WERI-Rb-1 (cell line): Measurements from ENCODE around the gene PRSS27.

Experiments used
- DNase-seq: peaks from one replicate; pipeline ENCODE4 v3.0.0-alpha.2; 2020
- H3K27ac ChIP-seq: fragments of 250-450 bp; sonication (Bioruptor Pico); 2 replicates; pipeline ENCODE4 v1.5.1; 2020; ENCODE audit warnings: mild to moderate bottlenecking, moderate library complexity
- H3K27me3 ChIP-seq: fragments of 250-450 bp; sonication (Bioruptor Pico); 2 replicates; pipeline ENCODE4 v1.5.1; 2021; ENCODE audit warnings: mild to moderate bottlenecking, low read depth, moderate library complexity; ENCODE audit not compliant: insufficient read depth, severe bottlenecking
- H3K36me3 ChIP-seq: fragments of 250-450 bp; sonication (Bioruptor Pico); 2 replicates; pipeline ENCODE4 v1.5.1; 2020; ENCODE audit warnings: mild to moderate bottlenecking, moderate library complexity
- H3K4me3 ChIP-seq: 2 replicates; pipeline ENCODE4 v1.5.1; 2011; ENCODE audit warnings: low read depth, mild to moderate bottlenecking, control low read depth, low read length
- H3K9me3 ChIP-seq: fragments of 250-450 bp; sonication (Bioruptor Pico); 2 replicates; pipeline ENCODE4 v1.5.1; 2021; ENCODE audit warnings: mild to moderate bottlenecking, moderate library complexity; ENCODE audit not compliant: severe bottlenecking
- TF ChIP-seq, protein P1 (sequence below): IDR thresholded peaks from 2 replicates; pipeline ENCODE4 v1.5.1; 2011; ENCODE audit warnings: low read depth, mild to moderate bottlenecking, control low read depth, inconsistent platforms, low read length

The PRSS27 gene

GRCh38 chr16:2663553-2664546 lies 56.2 kb downstream of the PRSS27 start:
- TF ChIP-seq, protein P1, sequence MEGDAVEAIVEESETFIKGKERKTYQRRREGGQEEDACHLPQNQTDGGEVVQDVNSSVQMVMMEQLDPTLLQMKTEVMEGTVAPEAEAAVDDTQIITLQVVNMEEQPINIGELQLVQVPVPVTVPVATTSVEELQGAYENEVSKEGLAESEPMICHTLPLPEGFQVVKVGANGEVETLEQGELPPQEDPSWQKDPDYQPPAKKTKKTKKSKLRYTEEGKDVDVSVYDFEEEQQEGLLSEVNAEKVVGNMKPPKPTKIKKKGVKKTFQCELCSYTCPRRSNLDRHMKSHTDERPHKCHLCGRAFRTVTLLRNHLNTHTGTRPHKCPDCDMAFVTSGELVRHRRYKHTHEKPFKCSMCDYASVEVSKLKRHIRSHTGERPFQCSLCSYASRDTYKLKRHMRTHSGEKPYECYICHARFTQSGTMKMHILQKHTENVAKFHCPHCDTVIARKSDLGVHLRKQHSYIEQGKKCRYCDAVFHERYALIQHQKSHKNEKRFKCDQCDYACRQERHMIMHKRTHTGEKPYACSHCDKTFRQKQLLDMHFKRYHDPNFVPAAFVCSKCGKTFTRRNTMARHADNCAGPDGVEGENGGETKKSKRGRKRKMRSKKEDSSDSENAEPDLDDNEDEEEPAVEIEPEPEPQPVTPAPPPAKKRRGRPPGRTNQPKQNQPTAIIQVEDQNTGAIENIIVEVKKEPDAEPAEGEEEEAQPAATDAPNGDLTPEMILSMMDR = no peak
- no peak for DNase-seq
- Histone ChIP-seq H3K27ac (no peak overlapping the region), H3K4me3 (no peak overlapping the region), H3K36me3 (no peaks in the 10 kb centered on the region), H3K27me3 (no peaks in the 10 kb centered on the region), H3K9me3 (no peaks in the 10 kb centered on the region)
